ENCODE measurements around the gene ACTL7A.

The ACTL7A gene

GRCh38 chr9:108905494-108905893 is 43.4 kb downstream of the ACTL7A start:
- H3K27ac ChIP-seq, result no peak overlapping the region
- TF ChIP-seq ZFX (IDR thresholded peaks at IDR 0.05), result no peak
- TF ChIP-seq, protein P1, sequence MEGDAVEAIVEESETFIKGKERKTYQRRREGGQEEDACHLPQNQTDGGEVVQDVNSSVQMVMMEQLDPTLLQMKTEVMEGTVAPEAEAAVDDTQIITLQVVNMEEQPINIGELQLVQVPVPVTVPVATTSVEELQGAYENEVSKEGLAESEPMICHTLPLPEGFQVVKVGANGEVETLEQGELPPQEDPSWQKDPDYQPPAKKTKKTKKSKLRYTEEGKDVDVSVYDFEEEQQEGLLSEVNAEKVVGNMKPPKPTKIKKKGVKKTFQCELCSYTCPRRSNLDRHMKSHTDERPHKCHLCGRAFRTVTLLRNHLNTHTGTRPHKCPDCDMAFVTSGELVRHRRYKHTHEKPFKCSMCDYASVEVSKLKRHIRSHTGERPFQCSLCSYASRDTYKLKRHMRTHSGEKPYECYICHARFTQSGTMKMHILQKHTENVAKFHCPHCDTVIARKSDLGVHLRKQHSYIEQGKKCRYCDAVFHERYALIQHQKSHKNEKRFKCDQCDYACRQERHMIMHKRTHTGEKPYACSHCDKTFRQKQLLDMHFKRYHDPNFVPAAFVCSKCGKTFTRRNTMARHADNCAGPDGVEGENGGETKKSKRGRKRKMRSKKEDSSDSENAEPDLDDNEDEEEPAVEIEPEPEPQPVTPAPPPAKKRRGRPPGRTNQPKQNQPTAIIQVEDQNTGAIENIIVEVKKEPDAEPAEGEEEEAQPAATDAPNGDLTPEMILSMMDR (conservative IDR thresholded peaks at IDR 0.05), result no peak

GRCh38 chr9:108910402-108910801 is 48.3 kb downstream of the ACTL7A start:
- H3K27ac ChIP-seq, result no peak overlapping the region
- TF ChIP-seq, protein P1 (conservative IDR thresholded peaks at IDR 0.05), result no peak

DNA sequence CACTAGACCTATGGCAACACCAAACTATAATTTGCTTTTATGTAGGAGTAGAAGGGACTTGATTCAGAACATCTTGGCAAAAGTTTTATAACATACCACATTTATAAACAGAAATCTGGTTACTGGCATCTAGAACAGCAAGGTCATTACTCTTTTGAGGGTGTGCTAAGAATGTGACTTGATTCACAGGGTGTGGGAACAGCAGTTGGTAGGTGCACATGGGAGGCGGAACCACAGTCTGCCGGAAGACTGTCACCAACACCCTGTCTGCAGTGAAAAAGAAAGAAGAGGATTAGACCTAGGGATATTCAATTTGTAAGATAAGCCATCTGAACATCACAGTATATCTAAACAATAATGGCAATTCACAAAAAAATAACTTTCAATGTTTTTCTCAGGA is 48.8 kb downstream of the ACTL7A start:
- TF ChIP-seq ZFX (IDR thresholded peaks at IDR 0.05), result no peak
- no peak overlapping the region for H3K27ac ChIP-seq

DNA sequence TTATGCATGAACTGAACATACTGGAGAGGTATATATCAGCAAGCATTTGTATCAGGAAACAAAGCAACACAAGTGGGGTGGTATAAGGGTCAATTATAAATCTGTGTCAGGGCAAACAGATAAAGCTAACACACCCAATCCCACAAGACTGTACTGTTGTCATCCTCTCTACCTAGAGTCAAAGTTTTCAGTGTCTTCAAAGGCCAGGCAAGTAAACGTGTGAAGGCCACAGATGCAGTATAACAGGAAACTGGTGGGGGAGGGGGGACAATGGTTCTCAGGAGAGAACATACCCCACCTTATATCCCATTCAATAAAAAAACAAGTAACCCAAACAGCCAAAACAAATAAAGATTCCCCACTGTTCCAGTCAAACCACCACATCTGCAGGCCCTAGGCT is 49.8 kb downstream of the ACTL7A start:
- no peak overlapping the region for H3K27ac ChIP-seq
- TF ChIP-seq, protein P1 (conservative IDR thresholded peaks at IDR 0.05), result no peak
- TF ChIP-seq ZFX (IDR thresholded peaks at IDR 0.05), result no peak

All from C4-2B (cell line).